PC-9 (cell line): Measurements from ENCODE around the gene UBE2QL1. TPM values are rescaled to one million over a fixed set of nuclear protein-coding genes. Genes with fewer than 3 reads are reported as not detected.

Experiments used
- BruUV-seq: library from RNA; stranded (reverse); fragments of 400-500 nt; replicated peaks from 2 replicates; lab custom pipeline; 2021; lab: Mats Ljungman, UMichigan
- CTCF ChIA-PET: fragments of 300-600 bp; sonication (Branson Sonifier 250); formaldehyde crosslinking; loops from one replicate; lab custom pipeline; 2022; ENCODE audit warnings: antibody characterized with exemption; lab: Charles Lee
- POLR2A ChIA-PET: fragments of 300-600 bp; sonication (Branson Sonifier 250); formaldehyde crosslinking; loops from one replicate; lab custom pipeline; 2022; ENCODE audit warnings: antibody characterized with exemption; ENCODE audit not compliant: unreplicated experiment; lab: Charles Lee
- DNase-seq, 2 experiments: peaks; one replicate each; pipeline versions ENCODE4 v3.0.0 to v3.0.0-alpha.2; 2015 to 2022; ENCODE audit warnings: mixed read lengths in 1 of 2
- H2AFZ ChIP-seq: fragments of 200-600 bp; sonication (generic); 2 replicates; pipeline ENCODE4 v1.8.1; 2017; ENCODE audit warnings: antibody characterized with exemption
- H3F3A ChIP-seq: fragments of 200-600 bp; sonication (generic); 2 replicates; pipeline ENCODE4 v1.8.1; 2017; ENCODE audit warnings: antibody characterized with exemption, mild to moderate bottlenecking, low read depth; ENCODE audit not compliant: insufficient read depth
- H3K27ac ChIP-seq: fragments of 200-600 bp; sonication (generic); 2 replicates; pipeline ENCODE4 v1.6.1; 2016; ENCODE audit warnings: mixed run types
- H3K27me3 ChIP-seq: fragments of 200-600 bp; sonication (generic); 2 replicates; pipeline ENCODE4 v1.6.1; 2016; ENCODE audit warnings: low read depth, mixed run types; ENCODE audit not compliant: insufficient read depth
- H3K36me3 ChIP-seq: fragments of 200-600 bp; sonication (generic); 2 replicates; pipeline ENCODE4 v1.6.1; 2016; ENCODE audit warnings: low read depth, mixed run types
- H3K4me1 ChIP-seq: fragments of 200-600 bp; sonication (generic); replicated peaks from 2 replicates; pipeline ENCODE4 v1.6.1; 2016; ENCODE audit warnings: mixed run types; ENCODE audit not compliant: insufficient read depth
- H3K4me2 ChIP-seq: fragments of 200-600 bp; sonication (generic); 2 replicates; pipeline ENCODE4 v1.6.1; 2017; ENCODE audit warnings: mixed run types
- H3K4me3 ChIP-seq: fragments of 200-600 bp; sonication (generic); 2 replicates; pipeline ENCODE4 v1.6.1; 2016; ENCODE audit warnings: mixed run types
- H3K79me2 ChIP-seq: fragments of 200-600 bp; sonication (generic); 2 replicates; pipeline ENCODE4 v1.6.1; 2017; ENCODE audit warnings: low read depth, mixed run types
- H3K9me2 ChIP-seq: fragments of 200-600 bp; sonication (generic); 2 replicates; pipeline ENCODE4 v1.8.1; 2017; ENCODE audit warnings: mild to moderate bottlenecking; ENCODE audit not compliant: insufficient read depth
- H3K9me3 ChIP-seq: fragments of 200-600 bp; sonication (generic); 2 replicates; pipeline ENCODE4 v1.8.1; 2016; ENCODE audit warnings: low read depth; ENCODE audit not compliant: insufficient read depth
- H4K20me1 ChIP-seq: fragments of 200-600 bp; sonication (generic); 2 replicates; pipeline ENCODE4 v1.8.1; 2017; ENCODE audit not compliant: insufficient read depth
- EZH2 ChIP-seq: fragments of 200-600 bp; sonication (generic); IDR thresholded peaks from 2 replicates; pipeline ENCODE4 v1.8.0; 2017; ENCODE audit warnings: antibody characterized with exemption, low read depth
- intact Hi-C: fragments of 100-400 bp; cut with micrococcal nuclease; formaldehyde crosslinking; loops from one replicate; pipeline ENCODE4 v1.10.0; 2022; ENCODE audit not compliant: unreplicated experiment
- total RNA-seq: library from RNA; stranded (reverse); gene quantifications from 2 replicates; pipeline ENCODE4 v1.2.3, GENCODE V29; 2021
- TF ChIP-seq, protein P1 (sequence below): fragments of 200-600 bp; sonication (generic); conservative IDR thresholded peaks from 2 replicates; pipeline ENCODE4 v1.6.1; 2017; ENCODE audit warnings: mixed run types, antibody characterized with exemption, mild to moderate bottlenecking, moderate library complexity

The UBE2QL1 gene
- total RNA-seq, 1 experiment from 2014 or later, result not detected

- Histone ChIP-seq H3F3A (no peaks in the 10 kb centered on the region), H3K4me3 (no peak overlapping the region), H3K79me2 (no peaks in the 10 kb centered on the region), H3K9me2 (no peaks in the 10 kb centered on the region), H3K27ac (no peak overlapping the region), H4K20me1 (no peaks in the 10 kb centered on the region), H2AFZ (no peak overlapping the region), H3K27me3 (peaks cover 89% of the 10 kb centered on the region), H3K4me1 (no peaks in the 10 kb centered on the region), H3K9me3 (no peaks in the 10 kb centered on the region), H3K36me3 (no peaks in the 10 kb centered on the region), H3K4me2 (no peak overlapping the region)
- no peak for DNase-seq
- ChIA-PET POLR2A (no interaction called here), CTCF (no interaction called here)
- no peak for TF ChIP-seq EZH2
- TF ChIP-seq, protein P1, sequence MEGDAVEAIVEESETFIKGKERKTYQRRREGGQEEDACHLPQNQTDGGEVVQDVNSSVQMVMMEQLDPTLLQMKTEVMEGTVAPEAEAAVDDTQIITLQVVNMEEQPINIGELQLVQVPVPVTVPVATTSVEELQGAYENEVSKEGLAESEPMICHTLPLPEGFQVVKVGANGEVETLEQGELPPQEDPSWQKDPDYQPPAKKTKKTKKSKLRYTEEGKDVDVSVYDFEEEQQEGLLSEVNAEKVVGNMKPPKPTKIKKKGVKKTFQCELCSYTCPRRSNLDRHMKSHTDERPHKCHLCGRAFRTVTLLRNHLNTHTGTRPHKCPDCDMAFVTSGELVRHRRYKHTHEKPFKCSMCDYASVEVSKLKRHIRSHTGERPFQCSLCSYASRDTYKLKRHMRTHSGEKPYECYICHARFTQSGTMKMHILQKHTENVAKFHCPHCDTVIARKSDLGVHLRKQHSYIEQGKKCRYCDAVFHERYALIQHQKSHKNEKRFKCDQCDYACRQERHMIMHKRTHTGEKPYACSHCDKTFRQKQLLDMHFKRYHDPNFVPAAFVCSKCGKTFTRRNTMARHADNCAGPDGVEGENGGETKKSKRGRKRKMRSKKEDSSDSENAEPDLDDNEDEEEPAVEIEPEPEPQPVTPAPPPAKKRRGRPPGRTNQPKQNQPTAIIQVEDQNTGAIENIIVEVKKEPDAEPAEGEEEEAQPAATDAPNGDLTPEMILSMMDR, result no peak
- BruUV-seq, result no TSS peak
- intact Hi-C loops, result no loop called here
Measured at GRCh38 chr5:6484446-6484845, 35.8 kb downstream of the UBE2QL1 start.

GRCh38 chr5:6484899-6485298, 36.2 kb downstream of the UBE2QL1 start:
- no peak overlapping the region for H3K4me2 ChIP-seq
- no peaks in the 10 kb centered on the region for H4K20me1 ChIP-seq
- ChIA-PET POLR2A (no interaction called here), CTCF (no interaction called here)
- no peaks in the 10 kb centered on the region for H3K36me3 ChIP-seq
- H3K79me2 ChIP-seq, result no peaks in the 10 kb centered on the region
- H3K27ac ChIP-seq, result no peak overlapping the region
- no peaks in the 10 kb centered on the region for H3K9me3 ChIP-seq
- H3K27me3 ChIP-seq, result peaks cover 85% of the 10 kb centered on the region
- H2AFZ ChIP-seq, result no peak overlapping the region
- H3F3A ChIP-seq, result no peaks in the 10 kb centered on the region
- H3K4me1 ChIP-seq, result no peaks in the 10 kb centered on the region
- intact Hi-C loops, result no loop called here
- no peak for DNase-seq
- H3K9me2 ChIP-seq, result no peaks in the 10 kb centered on the region
- no peak for TF ChIP-seq EZH2
- TF ChIP-seq, protein P1, result no peak
- no TSS peak for BruUV-seq
- no peak overlapping the region for H3K4me3 ChIP-seq

GRCh38 chr5:6485441-6485840, 36.8 kb downstream of the UBE2QL1 start:
- Histone ChIP-seq H3K9me3 (no peaks in the 10 kb centered on the region), H3F3A (no peaks in the 10 kb centered on the region), H3K27me3 (peaks cover 82% of the 10 kb centered on the region), H3K27ac (no peak overlapping the region), H3K4me3 (no peak overlapping the region), H4K20me1 (no peaks in the 10 kb centered on the region), H3K4me1 (peaks cover 3% of the 10 kb centered on the region; the same call in 1 of the 2 replicates), H3K4me2 (no peak overlapping the region), H3K9me2 (no peaks in the 10 kb centered on the region), H3K36me3 (no peaks in the 10 kb centered on the region), H2AFZ (no peak overlapping the region), H3K79me2 (no peaks in the 10 kb centered on the region)
- intact Hi-C loops, result no loop called here
- BruUV-seq, result no TSS peak
- ChIA-PET POLR2A (no interaction called here), CTCF (no interaction called here)
- no peak for DNase-seq
- TF ChIP-seq, protein P1, result no peak
- TF ChIP-seq EZH2, result no peak
